Neural cell (in vitro differentiated cells): ENCODE data around the gene MACROH2A1.

Source experiments
- EP300 ChIP-seq: fragments of 450-650 bp; conservative IDR thresholded peaks from 2 replicates; pipeline ENCODE4 v1.6.1; 2014; ENCODE audit warnings: antibody characterized with exemption, mild to moderate bottlenecking, moderate library complexity; ENCODE audit not compliant: poor library complexity, severe bottlenecking
- EZH2 ChIP-seq: fragments of 200-600, 300-800 bp; shearing (Covaris generic), sonication (generic); IDR thresholded peaks from 2 replicates; pipeline ENCODE4 v1.6.1; 2014; ENCODE audit warnings: antibody characterized with exemption, low read length, borderline replicate concordance, mild to moderate bottlenecking; ENCODE audit not compliant: insufficient read depth, poor library complexity, severe bottlenecking
- POLR2AphosphoS5 ChIP-seq: IDR thresholded peaks from 2 replicates; pipeline ENCODE4 v1.6.1; 2012
- RAD21 ChIP-seq: fragments of 450-650 bp; conservative IDR thresholded peaks from 2 replicates; pipeline ENCODE4 v1.6.1; 2014; ENCODE audit warnings: antibody characterized with exemption, mild to moderate bottlenecking, moderate library complexity
- REST ChIP-seq: IDR thresholded peaks from 2 replicates; pipeline ENCODE4 v1.6.1; 2012; ENCODE audit warnings: borderline replicate concordance
- SMC3 ChIP-seq: fragments of 450-650 bp; conservative IDR thresholded peaks from 2 replicates; pipeline ENCODE4 v1.6.1; 2014; ENCODE audit warnings: antibody characterized with exemption, mild to moderate bottlenecking, moderate library complexity; ENCODE audit not compliant: poor library complexity
- TAF1 ChIP-seq: IDR thresholded peaks from 2 replicates; pipeline ENCODE4 v1.6.1; 2012; ENCODE audit warnings: low read depth
- TF ChIP-seq, protein P1 (sequence below): fragments of 450-650 bp; IDR thresholded peaks from 2 replicates; pipeline ENCODE4 v1.5.1; 2014; ENCODE audit warnings: antibody characterized with exemption, mild to moderate bottlenecking, moderate library complexity; ENCODE audit not compliant: poor library complexity, severe bottlenecking

- TF ChIP-seq, protein P1, sequence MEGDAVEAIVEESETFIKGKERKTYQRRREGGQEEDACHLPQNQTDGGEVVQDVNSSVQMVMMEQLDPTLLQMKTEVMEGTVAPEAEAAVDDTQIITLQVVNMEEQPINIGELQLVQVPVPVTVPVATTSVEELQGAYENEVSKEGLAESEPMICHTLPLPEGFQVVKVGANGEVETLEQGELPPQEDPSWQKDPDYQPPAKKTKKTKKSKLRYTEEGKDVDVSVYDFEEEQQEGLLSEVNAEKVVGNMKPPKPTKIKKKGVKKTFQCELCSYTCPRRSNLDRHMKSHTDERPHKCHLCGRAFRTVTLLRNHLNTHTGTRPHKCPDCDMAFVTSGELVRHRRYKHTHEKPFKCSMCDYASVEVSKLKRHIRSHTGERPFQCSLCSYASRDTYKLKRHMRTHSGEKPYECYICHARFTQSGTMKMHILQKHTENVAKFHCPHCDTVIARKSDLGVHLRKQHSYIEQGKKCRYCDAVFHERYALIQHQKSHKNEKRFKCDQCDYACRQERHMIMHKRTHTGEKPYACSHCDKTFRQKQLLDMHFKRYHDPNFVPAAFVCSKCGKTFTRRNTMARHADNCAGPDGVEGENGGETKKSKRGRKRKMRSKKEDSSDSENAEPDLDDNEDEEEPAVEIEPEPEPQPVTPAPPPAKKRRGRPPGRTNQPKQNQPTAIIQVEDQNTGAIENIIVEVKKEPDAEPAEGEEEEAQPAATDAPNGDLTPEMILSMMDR = no peak
- no peak for TF ChIP-seq RAD21
- no peak for TF ChIP-seq EP300
- TF ChIP-seq REST = no peak
- TF ChIP-seq SMC3 = no peak
- TF ChIP-seq POLR2AphosphoS5 = no peak
- TF ChIP-seq TAF1 = no peak
- no peak for TF ChIP-seq EZH2
Observed at GRCh38 chr5:135295852-135296251, 103.2 kb downstream of the MACROH2A1 start.
